H1 (cell line): Measurements from ENCODE around the gene TRAPPC6A. TPM values are rescaled to one million over a fixed set of nuclear protein-coding genes. Genes with fewer than 3 reads are reported as not detected.

Experiments
- BACH1 ChIP-seq: IDR thresholded peaks from 2 replicates; pipeline ENCODE4 v1.6.1; 2012; ENCODE audit warnings: low read length, improper control_type of control experiment
- CTBP2 ChIP-seq: IDR thresholded peaks from 2 replicates; pipeline ENCODE4 v1.7.0; 2011; ENCODE audit warnings: borderline replicate concordance, mild to moderate bottlenecking, moderate library complexity, mixed read lengths, low read length; ENCODE audit not compliant: insufficient read depth, insufficient read length
- HDAC2 ChIP-seq, 2 experiments: fragments of 300-600 bp in 1 of 2; sonication (generic) in 1 of 2; IDR thresholded peaks; 2 replicates each; pipeline ENCODE4 v1.6.1; 2011 to 2012; ENCODE audit warnings: low read depth in 2 of 2, low read length in 2 of 2, mild to moderate bottlenecking in 2 of 2, moderate library complexity in 2 of 2, borderline replicate concordance in 1 of 2, inconsistent platforms in 1 of 2
- TEAD4 ChIP-seq: IDR thresholded peaks from 2 replicates; pipeline ENCODE4 v1.6.1; 2012; ENCODE audit warnings: low read depth, low read length, inconsistent platforms, mixed read lengths
- polyA plus RNA-seq, 7 experiments: library from polyadenylated mRNA; depleted of rRNA in 3 of 7; stranded (reverse) in 5 of 7; unstranded in 2 of 7; fragments of >200 nt in 5 of 7; fragments of 200-250 nt in 2 of 7; gene quantifications; 1 replicate in 5 of 7; 2 replicates in 1 of 7; 4 replicates in 1 of 7; pipeline versions ENCODE4 v1.2.1 to v1.2.3, GENCODE V29; 2011 to 2013; ENCODE audit warnings: missing spikeins in 2 of 7, mixed read lengths in 2 of 7
- total RNA-seq: library from RNA; stranded (reverse); fragmentation: NEBNext Ultra II Directional; extraction: Animal tissue kit (Norgen Biotek cat#: 25700); gene quantifications from 2 replicates; pipeline ENCODE4 v1.2.1, GENCODE V29; 2021

TRAPPC6A gene
- total and polyA plus RNA-seq, 2 of the 8 experiments (the other 6 are each of a cell fraction or from before 2014, with no cell fraction given), result 31.8 to 130 TPM

DNA sequence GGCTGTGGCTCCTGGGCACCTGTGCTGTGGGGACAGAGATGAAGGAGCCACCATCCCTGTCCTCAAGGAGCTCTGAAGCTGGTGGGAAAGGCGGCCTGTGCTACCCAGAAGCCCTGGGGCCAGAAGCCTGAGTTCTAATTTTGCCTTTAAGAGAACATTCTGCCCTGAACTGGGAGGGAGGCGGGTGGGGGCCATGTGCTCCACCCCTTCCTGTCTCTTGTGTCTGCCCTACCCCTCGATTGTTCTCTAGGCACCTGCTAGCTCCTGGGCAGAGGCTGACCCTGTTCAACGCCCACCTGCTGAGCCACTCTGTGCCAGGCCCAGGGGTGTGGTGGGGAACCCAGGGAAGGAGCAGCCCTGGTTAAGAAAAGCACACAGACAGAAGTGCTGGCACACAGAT is 5.9 kb downstream of the TRAPPC6A start (continued):
- TF ChIP-seq CTBP2 (no peak), HDAC2 (IDR thresholded peaks at IDR 0.05; ENCODE audit: borderline replicate concordance in 1 of 2, low read depth in 2 of 2, low read length in 2 of 2) (no peak), TEAD4 (no peak), BACH1 (no peak)
- TF ChIP-seq, all 59 proteins: peak for 0
